ENCODE measurements around the gene BUD13. TPM values are rescaled to one million over a fixed set of nuclear protein-coding genes. Genes with fewer than 3 reads are reported as not detected.

BUD13 gene
- total RNA-seq, 1 experiment from 2014 or later = 22.9 TPM

DNA sequence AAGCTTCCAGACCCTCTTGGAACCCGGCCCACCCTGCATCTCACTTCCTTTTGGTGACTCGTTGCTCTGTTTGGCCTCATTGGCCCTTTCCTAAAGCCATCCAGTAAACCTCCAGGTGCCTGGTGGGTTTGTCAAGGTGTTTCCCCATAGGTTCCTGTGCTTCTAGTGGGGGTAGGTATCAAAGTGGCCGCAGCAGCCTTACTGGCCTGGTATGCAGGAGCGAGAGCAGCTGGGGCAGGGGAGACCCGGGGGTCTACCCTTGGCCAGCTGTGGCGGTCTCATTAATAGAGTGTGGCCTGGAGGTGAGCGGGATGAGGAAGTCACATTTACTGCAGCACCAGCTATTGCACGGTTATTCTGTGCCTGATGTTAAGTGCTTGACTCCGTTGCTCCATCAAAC is 46.3 kb upstream of the BUD13 start:
- no peak overlapping the region for H2AFZ ChIP-seq (ENCODE audit: low read depth, low read length, poor library complexity, severe bottlenecking)
- no peaks in the 10 kb centered on the region for H3K79me2 ChIP-seq (ENCODE audit: insufficient read depth, low read length)
- no peaks in the 10 kb centered on the region for H3K27me3 ChIP-seq (ENCODE audit: insufficient read depth, low read length)
- TF ChIP-seq SRF (IDR thresholded peaks at IDR 0.05; ENCODE audit: low read depth) (no peak), EGR1 (IDR thresholded peaks at IDR 0.05; ENCODE audit: low read depth) (no peak), RAD21 (IDR thresholded peaks at IDR 0.05; ENCODE audit: low read depth) (no peak)
- ATAC-seq = no peak
- no TSS peak for BruUV-seq (replicated peaks)
- intact Hi-C loops (cut with micrococcal nuclease) = no loop called here
- H3K4me1 ChIP-seq (ENCODE audit: control insufficient read depth in 1 of 2, insufficient read depth in 2 of 2, low read length in 2 of 2) = no peaks in the 10 kb centered on the region
- ChIA-PET RAD21 (ENCODE audit: low non-redundant PET in 1 of 2, low total read pairs in 2 of 2, uncharacterized antibody in 2 of 2, unreplicated experiment in 2 of 2) (no interaction called here), CTCF (no interaction called here), POLR2A (no interaction called here)
- no peak overlapping the region for H3K27ac ChIP-seq (ENCODE audit: low read depth, low read length)
- H3K9me3 ChIP-seq (ENCODE audit: control insufficient read depth in 1 of 2, insufficient read depth in 1 of 2, low read depth in 1 of 2, low read length in 2 of 2) = no peaks in the 10 kb centered on the region
- no peak for DNase-seq (ENCODE audit: low read depth, low spot score)
- no peak overlapping the region for H3K9ac ChIP-seq (ENCODE audit: low read length)
- H3K9me2 ChIP-seq (ENCODE audit: insufficient read depth) = no peaks in the 10 kb centered on the region
- no peak overlapping the region for H3K4me2 ChIP-seq (ENCODE audit: low read length)
- no peak overlapping the region for H3K4me3 ChIP-seq (replicated peaks in 1 of 2; ENCODE audit: low read depth in 1 of 2, low read length in 2 of 2)
- H4K20me1 ChIP-seq (ENCODE audit: insufficient read depth) = no peaks in the 10 kb centered on the region
- no peaks in the 10 kb centered on the region; a peak in 1 of 4 replicates for H3K36me3 ChIP-seq (ENCODE audit: control insufficient read depth in 1 of 2, insufficient read depth in 2 of 2, low read length in 2 of 2)

DNA sequence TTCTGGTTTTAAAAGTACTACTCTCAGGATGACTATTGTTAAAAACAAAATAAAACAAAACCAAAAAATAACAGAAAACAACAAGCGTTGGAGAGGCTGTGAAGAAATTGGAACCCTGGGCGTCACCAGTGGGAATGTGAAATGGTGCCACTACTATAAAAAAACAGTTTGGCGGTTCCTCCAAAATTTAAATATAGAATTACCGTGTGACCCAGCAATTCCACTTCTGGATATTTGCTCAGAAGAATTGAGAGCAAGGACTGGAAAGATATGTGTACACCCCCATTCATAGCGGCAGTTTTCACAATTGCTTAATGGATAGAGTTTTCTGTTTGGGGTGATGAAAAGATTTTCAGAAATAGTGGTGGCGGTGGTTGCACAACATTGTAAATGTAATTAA is 41.7 kb upstream of the BUD13 start:
- H3K4me1 ChIP-seq (ENCODE audit: control insufficient read depth in 1 of 2, insufficient read depth in 2 of 2, low read length in 2 of 2) = no peaks in the 10 kb centered on the region

More for the DNA sequence above, 41.7 kb upstream of the BUD13 start:
- no peaks in the 10 kb centered on the region for H4K20me1 ChIP-seq (ENCODE audit: insufficient read depth)
- CTCF ChIA-PET = no interaction called here
- no peak overlapping the region for H3K4me2 ChIP-seq (ENCODE audit: low read length)
- H3K9me2 ChIP-seq (ENCODE audit: insufficient read depth) = no peaks in the 10 kb centered on the region
- POLR2A ChIA-PET = no interaction called here
- no peak overlapping the region for H3K27ac ChIP-seq (ENCODE audit: low read depth, low read length)
- H3K9ac ChIP-seq (ENCODE audit: low read length) = no peak overlapping the region
- H3K4me3 ChIP-seq (replicated peaks in 1 of 2; ENCODE audit: low read depth in 1 of 2, low read length in 2 of 2) = no peak overlapping the region
- no peaks in the 10 kb centered on the region for H3K9me3 ChIP-seq (ENCODE audit: control insufficient read depth in 1 of 2, insufficient read depth in 1 of 2, low read depth in 1 of 2, low read length in 2 of 2)
- TF ChIP-seq, protein P1, sequence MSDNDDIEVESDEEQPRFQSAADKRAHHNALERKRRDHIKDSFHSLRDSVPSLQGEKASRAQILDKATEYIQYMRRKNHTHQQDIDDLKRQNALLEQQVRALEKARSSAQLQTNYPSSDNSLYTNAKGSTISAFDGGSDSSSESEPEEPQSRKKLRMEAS (IDR thresholded peaks at IDR 0.05) = no peak
- no peak for TF ChIP-seq SIN3A (IDR thresholded peaks at IDR 0.05; ENCODE audit: low read depth)
- H2AFZ ChIP-seq (ENCODE audit: low read depth, low read length, poor library complexity, severe bottlenecking) = no peak overlapping the region
- RAD21 ChIA-PET (ENCODE audit: low non-redundant PET in 1 of 2, low total read pairs in 2 of 2, uncharacterized antibody in 2 of 2, unreplicated experiment in 2 of 2) = no interaction called here
- no peaks in the 10 kb centered on the region; a peak in 1 of 4 replicates for H3K36me3 ChIP-seq (ENCODE audit: control insufficient read depth in 1 of 2, insufficient read depth in 2 of 2, low read length in 2 of 2)
- BruUV-seq (replicated peaks) = no TSS peak
- DNase-seq (ENCODE audit: low read depth, low spot score) = no peak
- no peaks in the 10 kb centered on the region for H3K27me3 ChIP-seq (ENCODE audit: insufficient read depth, low read length)
- no peaks in the 10 kb centered on the region for H3K79me2 ChIP-seq (ENCODE audit: insufficient read depth, low read length)
- intact Hi-C loops (cut with micrococcal nuclease) = no loop called here
- no peak for ATAC-seq

Measured in HCT116 (cell line).